H9 (cell line): Measurements from ENCODE around the gene ELAPOR1. TPM values are rescaled to one million over a fixed set of nuclear protein-coding genes. Genes with fewer than 3 reads are reported as not detected.

Experiments
- DNase-seq: peaks from one replicate; pipeline ENCODE4 v3.0.0-alpha.2; 2017
- H2AFZ ChIP-seq: one replicate; pipeline ENCODE4 v1.6.1; 2013; ENCODE audit warnings: mild to moderate bottlenecking, low read length, control low read depth, moderate library complexity
- H2AK5ac ChIP-seq: 2 replicates; pipeline ENCODE4 v1.6.1; 2013; ENCODE audit warnings: low read length, control low read depth, mixed read lengths; ENCODE audit not compliant: insufficient read length
- H2BK120ac ChIP-seq: one replicate; pipeline ENCODE4 v1.6.1; 2013; ENCODE audit warnings: low read depth, mild to moderate bottlenecking, low read length, control low read depth, inconsistent platforms; ENCODE audit not compliant: poor library complexity, severe bottlenecking
- H2BK12ac ChIP-seq: 2 replicates; pipeline ENCODE4 v1.6.1; 2013; ENCODE audit warnings: low read length, control low read depth, mixed read lengths, low read depth; ENCODE audit not compliant: insufficient read length
- H2BK15ac ChIP-seq: 2 replicates; pipeline ENCODE4 v1.6.1; 2013; ENCODE audit warnings: low read depth, low read length, control low read depth
- H2BK20ac ChIP-seq: one replicate; pipeline ENCODE4 v1.6.1; 2013; ENCODE audit warnings: low read depth, mild to moderate bottlenecking, low read length, control low read depth, inconsistent platforms; ENCODE audit not compliant: poor library complexity, severe bottlenecking
- H2BK5ac ChIP-seq: 2 replicates; pipeline ENCODE4 v1.6.1; 2013; ENCODE audit warnings: low read length, control low read depth, mixed read lengths; ENCODE audit not compliant: insufficient read length
- H3K14ac ChIP-seq: 2 replicates; pipeline ENCODE4 v1.6.1; 2013; ENCODE audit warnings: low read length, control low read depth; ENCODE audit not compliant: insufficient read depth
- H3K18ac ChIP-seq: 2 replicates; pipeline ENCODE4 v1.6.1; 2013; ENCODE audit warnings: low read depth, mild to moderate bottlenecking, mixed read lengths, low read length, control low read depth; ENCODE audit not compliant: insufficient read length
- H3K23ac ChIP-seq: 2 replicates; pipeline ENCODE4 v1.6.1; 2013; ENCODE audit warnings: low read length, control low read depth, mixed read lengths, low read depth; ENCODE audit not compliant: insufficient read length
- H3K23me2 ChIP-seq: 2 replicates; pipeline ENCODE4 v1.6.1; 2013; ENCODE audit warnings: low read depth, mild to moderate bottlenecking, mixed read lengths, low read length, control low read depth; ENCODE audit not compliant: insufficient read length, poor library complexity, severe bottlenecking
- H3K27ac ChIP-seq: 2 replicates; pipeline ENCODE4 v1.5.1; 2013; ENCODE audit warnings: low read length, control low read depth, mixed read lengths, low read depth; ENCODE audit not compliant: insufficient read length
- H3K27me3 ChIP-seq: 2 replicates; pipeline ENCODE4 v1.6.1; 2013; ENCODE audit warnings: low read length, control low read depth, inconsistent platforms; ENCODE audit not compliant: insufficient read depth
- H3K4ac ChIP-seq: 2 replicates; pipeline ENCODE4 v1.6.1; 2013; ENCODE audit warnings: low read depth, mild to moderate bottlenecking, control low read depth, inconsistent platforms, low read length, moderate library complexity
- H3K4me1 ChIP-seq: 2 replicates; pipeline ENCODE4 v1.6.1; 2013; ENCODE audit warnings: low read length, control low read depth, inconsistent platforms; ENCODE audit not compliant: insufficient read depth
- H3K4me2 ChIP-seq: 2 replicates; pipeline ENCODE4 v1.6.1; 2013; ENCODE audit warnings: low read length, control low read depth, mixed read lengths; ENCODE audit not compliant: insufficient read length, insufficient read depth
- H3K56ac ChIP-seq: 2 replicates; pipeline ENCODE4 v1.6.1; 2013; ENCODE audit warnings: low read depth, mild to moderate bottlenecking, mixed read lengths, low read length, control low read depth; ENCODE audit not compliant: insufficient read length
- H3K79me1 ChIP-seq: 2 replicates; pipeline ENCODE4 v1.6.1; 2013; ENCODE audit warnings: low read depth, mild to moderate bottlenecking, moderate library complexity, low read length, control low read depth, inconsistent platforms; ENCODE audit not compliant: insufficient read depth, poor library complexity, severe bottlenecking
- H3K79me2 ChIP-seq: 2 replicates; pipeline ENCODE4 v1.6.1; 2013; ENCODE audit warnings: low read length, control low read depth, inconsistent platforms; ENCODE audit not compliant: insufficient read depth
- H3K9ac ChIP-seq: 2 replicates; pipeline ENCODE4 v1.6.1; 2013; ENCODE audit warnings: low read length, control low read depth, mixed read lengths; ENCODE audit not compliant: insufficient read length; ENCODE audit errors: extremely low read depth
- H3K9me3 ChIP-seq: one replicate; pipeline ENCODE4 v1.6.1; 2013; ENCODE audit warnings: low read depth, low read length, inconsistent platforms; ENCODE audit not compliant: control insufficient read depth
- H3T11ph ChIP-seq: one replicate; pipeline ENCODE4 v1.6.1; 2013; ENCODE audit warnings: mild to moderate bottlenecking, low read length, control low read depth, inconsistent platforms
- H4K20me1 ChIP-seq: one replicate; pipeline ENCODE4 v1.6.1; 2013; ENCODE audit not compliant: control insufficient read depth, insufficient read length, insufficient read depth
- H4K5ac ChIP-seq: 2 replicates; pipeline ENCODE4 v1.6.1; 2013; ENCODE audit warnings: low read depth, mild to moderate bottlenecking, mixed read lengths, low read length, control low read depth; ENCODE audit not compliant: insufficient read length
- H4K8ac ChIP-seq: replicated peaks from 2 replicates; pipeline ENCODE4 v1.6.1; 2013; ENCODE audit warnings: low read length, control low read depth, mixed read lengths, low read depth; ENCODE audit not compliant: insufficient read length
- H4K91ac ChIP-seq: 2 replicates; pipeline ENCODE4 v1.6.1; 2013; ENCODE audit warnings: low read depth, mild to moderate bottlenecking, moderate library complexity, mixed read lengths, low read length, control low read depth; ENCODE audit not compliant: insufficient read length
- H3K27ac Mint-ChIP-seq, 3 experiments: 2 replicates in 2 of 3; 3 replicates in 1 of 3; pipeline ENCODE4 v1.8.0; 2020 to 2021; ENCODE audit warnings: mixed read lengths in 3 of 3, mild to moderate bottlenecking in 1 of 3, moderate library complexity in 1 of 3
- H3K27me3 Mint-ChIP-seq: 2 replicates; pipeline ENCODE4 v1.8.0; 2021; ENCODE audit warnings: low read depth, mild to moderate bottlenecking, moderate library complexity, mixed read lengths
- H3K36me3 Mint-ChIP-seq, 3 experiments: 2 replicates in 2 of 3; 3 replicates in 1 of 3; pipeline ENCODE4 v1.8.0; 2020 to 2021; ENCODE audit warnings: low read depth in 3 of 3, mixed read lengths in 3 of 3; ENCODE audit not compliant: insufficient read depth in 1 of 3
- H3K4me1 Mint-ChIP-seq, 2 experiments: 2 replicates each; pipeline ENCODE4 v1.8.0; 2020; ENCODE audit warnings: mixed read lengths in 2 of 2
- H3K4me3 Mint-ChIP-seq, 2 experiments: 2 replicates in 1 of 2; 3 replicates in 1 of 2; pipeline ENCODE4 v1.8.0; 2020 to 2021; ENCODE audit warnings: mild to moderate bottlenecking in 2 of 2, mixed read lengths in 2 of 2, moderate library complexity in 1 of 2
- H3K9me3 Mint-ChIP-seq, 2 experiments: 2 replicates in 1 of 2; 3 replicates in 1 of 2; pipeline ENCODE4 v1.8.0; 2020; ENCODE audit warnings: mild to moderate bottlenecking in 2 of 2, mixed read lengths in 2 of 2, moderate library complexity in 1 of 2
- CTCF ChIP-seq: fragments of 200-600 bp; sonication (generic); conservative IDR thresholded peaks from 3 replicates; pipeline ENCODE4 v1.8.0; 2021; ENCODE audit warnings: antibody characterized with exemption, mild to moderate bottlenecking
- WGBS: extraction: QIAGEN DNeasy Blood & Tissue Kit; methylation state at CpG from one replicate; pipeline ENCODE4 v1.1.7; 2013; ENCODE audit warnings: missing lambda C conversion rate, low lambda C conversion rate, mixed read lengths; ENCODE audit not compliant: insufficient read length; ENCODE audit errors: extremely low coverage; 5-methylcytosine and 5-hydroxymethylcytosine counted together
- total RNA-seq: library from RNA; stranded (reverse); gene quantifications from 2 replicates; pipeline ENCODE4 v1.2.1, GENCODE V29; 2021

Gene ELAPOR1
- total RNA-seq, 1 experiment from 2014 or later: 0.55 TPM

GRCh38 chr1:109084563-109085517 lies 29.1 kb upstream of the ELAPOR1 start:
- H3K9me3 Mint-ChIP-seq: peaks cover 0 to 3% of the 10 kb centered on the region in 2 experiments; a peak in 1 of 5 replicates
- no CpG with 5 or more reads among the region's 13 CpGs for WGBS
- Histone ChIP-seq H4K8ac (no peak overlapping the region), H3K79me1 (no peaks in the 10 kb centered on the region), H3K14ac (no peak overlapping the region), H3K23me2 (no peaks in the 10 kb centered on the region), H3K4me1 (peaks cover 2% of the 10 kb centered on the region; the same call in 1 of the 2 replicates), H2BK12ac (no peak overlapping the region), H2AFZ (no peak overlapping the region), H3K27ac (no peak overlapping the region), H3K9ac (no peak overlapping the region), H3K23ac (no peak overlapping the region), H4K5ac (no peak overlapping the region), H3K4ac (no peak overlapping the region), H2BK5ac (no peak overlapping the region), H3K79me2 (no peaks in the 10 kb centered on the region), H3K9me3 (no peaks in the 10 kb centered on the region), H3K56ac (no peak overlapping the region), H3K27me3 (no peaks in the 10 kb centered on the region), H3K4me2 (no peak overlapping the region), H2BK120ac (no peak overlapping the region), H2BK15ac (no peak overlapping the region), H4K91ac (no peak overlapping the region), H3K18ac (no peak overlapping the region), H2BK20ac (no peak overlapping the region), H3T11ph (no peak overlapping the region), H4K20me1 (no peaks in the 10 kb centered on the region), H2AK5ac (no peak overlapping the region)
- H3K4me3 Mint-ChIP-seq: no peak overlapping the region
- no peak for TF ChIP-seq CTCF
- H3K4me1 Mint-ChIP-seq: peaks cover 30 to 32% of the 10 kb centered on the region in 2 experiments
- H3K27ac Mint-ChIP-seq: peak overlapping the region in 1 of 3 experiments; percentile 22; a peak in 2 of 7 replicates
- DNase-seq: no peak
- H3K27me3 Mint-ChIP-seq: no peaks in the 10 kb centered on the region; the same call in 1 of the 2 replicates
- peaks cover 0 to 1% (median 0%) of the 10 kb centered on the region in 3 experiments; a peak in 1 of 7 replicates for H3K36me3 Mint-ChIP-seq
